IMR-90 (cell line): ENCODE results near the gene MRPS10. TPM values are rescaled to one million over a fixed set of nuclear protein-coding genes. Genes with fewer than 3 reads are reported as not detected.

Experiments used
- ATAC-seq: fragments of 200-7000 bp; cut with Tn5 transposase; 2 replicates; pipeline ENCODE4 v1.9.1; 2020; ENCODE audit warnings: low read depth, mild to moderate bottlenecking, moderate library complexity
- BruUV-seq: library from RNA; stranded (reverse); fragments of 400-500 nt; replicated peaks from 2 replicates; lab custom pipeline; 2021; lab: Mats Ljungman, UMichigan
- CTCF ChIA-PET: fragments of 300-600 bp; formaldehyde crosslinking; extraction: SDS; loops from one replicate; lab custom pipeline; 2021; ENCODE audit warnings: antibody characterized with exemption; lab: Yijun Ruan, JAX
- POLR2A ChIA-PET: fragments of 300-600 bp; sonication (Branson Sonifier 250); formaldehyde crosslinking; loops from one replicate; lab custom pipeline; 2022; ENCODE audit warnings: antibody characterized with exemption; ENCODE audit not compliant: unreplicated experiment; lab: Charles Lee
- DNase-seq: peaks from one replicate; pipeline ENCODE4 v3.0.0; 2013
- H2AFZ ChIP-seq: replicated peaks from 2 replicates; pipeline ENCODE3; 2013; ENCODE audit warnings: low read length, mild to moderate bottlenecking; ENCODE audit not compliant: poor library complexity
- H2AK5ac ChIP-seq: 2 replicates; pipeline ENCODE4 v1.6.1; 2013; ENCODE audit warnings: low read depth, low read length, inconsistent platforms
- H2AK9ac ChIP-seq: replicated peaks from 2 replicates; pipeline ENCODE3; 2013; ENCODE audit warnings: mild to moderate bottlenecking, low read depth, low read length, moderate library complexity; ENCODE audit not compliant: poor library complexity
- H2BK120ac ChIP-seq: 2 replicates; pipeline ENCODE4 v1.6.1; 2013; ENCODE audit warnings: low read depth, low read length, inconsistent platforms
- H2BK15ac ChIP-seq: 3 replicates; pipeline ENCODE4 v1.6.1; 2013; ENCODE audit warnings: low read depth, low read length, inconsistent platforms
- H2BK20ac ChIP-seq: 2 replicates; pipeline ENCODE4 v1.6.1; 2013; ENCODE audit warnings: low read depth, mild to moderate bottlenecking, inconsistent platforms, low read length, moderate library complexity
- H2BK5ac ChIP-seq: 2 replicates; pipeline ENCODE4 v1.6.1; 2013; ENCODE audit warnings: mild to moderate bottlenecking, low read depth, low read length, inconsistent platforms; ENCODE audit not compliant: poor library complexity, severe bottlenecking
- H3K14ac ChIP-seq: replicated peaks from 2 replicates; pipeline ENCODE4 v1.6.1; 2013; ENCODE audit warnings: low read depth, low read length, inconsistent platforms
- H3K18ac ChIP-seq: 2 replicates; pipeline ENCODE4 v1.6.1; 2013; ENCODE audit warnings: low read depth, low read length, control low read depth
- H3K23ac ChIP-seq: 2 replicates; pipeline ENCODE4 v1.6.1; 2013; ENCODE audit warnings: low read depth, low read length, inconsistent platforms
- H3K27ac ChIP-seq: 2 replicates; pipeline ENCODE4 v1.5.1; 2013; ENCODE audit warnings: mild to moderate bottlenecking, control low read depth, low read length; ENCODE audit not compliant: insufficient read depth
- H3K27me3 ChIP-seq: 2 replicates; pipeline ENCODE4 v1.6.1; 2013; ENCODE audit warnings: low read length; ENCODE audit not compliant: control insufficient read depth, insufficient read depth
- H3K36me3 ChIP-seq: 2 replicates; pipeline ENCODE4 v1.6.1; 2013; ENCODE audit warnings: low read length, mixed read lengths; ENCODE audit not compliant: control insufficient read depth, insufficient read depth
- H3K4ac ChIP-seq: 2 replicates; pipeline ENCODE4 v1.6.1; 2013; ENCODE audit warnings: low read depth, low read length, inconsistent platforms
- H3K4me1 ChIP-seq: 2 replicates; pipeline ENCODE4 v1.6.1; 2013; ENCODE audit warnings: low read length, mixed read lengths; ENCODE audit not compliant: control insufficient read depth, insufficient read depth
- H3K4me2 ChIP-seq: 2 replicates; pipeline ENCODE4 v1.6.1; 2013; ENCODE audit warnings: low read depth, mild to moderate bottlenecking, control low read depth, low read length, moderate library complexity
- H3K4me3 ChIP-seq: 2 replicates; pipeline ENCODE4 v1.5.1; 2013; ENCODE audit warnings: low read depth, mild to moderate bottlenecking, control low read depth, low read length, moderate library complexity; ENCODE audit not compliant: insufficient read depth
- H3K56ac ChIP-seq: 2 replicates; pipeline ENCODE4 v1.6.1; 2013; ENCODE audit warnings: low read length, inconsistent platforms; ENCODE audit not compliant: insufficient read depth; ENCODE audit errors: extremely low read depth
- H3K79me1 ChIP-seq, 2 experiments: 2 replicates each; pipeline ENCODE4 v1.6.1; 2013; ENCODE audit warnings: low read length in 2 of 2, inconsistent platforms in 1 of 2, low read depth in 1 of 2
- H3K9ac ChIP-seq: 2 replicates; pipeline ENCODE4 v1.6.1; 2013; ENCODE audit warnings: low read depth, low read length, control low read depth
- H3K9me1 ChIP-seq: 2 replicates; pipeline ENCODE4 v1.6.1; 2013; ENCODE audit warnings: low read length, inconsistent platforms; ENCODE audit not compliant: insufficient read depth
- H3K9me3 ChIP-seq: 2 replicates; pipeline ENCODE4 v1.6.1; 2013; ENCODE audit warnings: low read length; ENCODE audit not compliant: control insufficient read depth, insufficient read depth
- H4K20me1 ChIP-seq: 2 replicates; pipeline ENCODE4 v1.6.1; 2013; ENCODE audit warnings: low read length, inconsistent platforms; ENCODE audit not compliant: insufficient read depth
- H4K5ac ChIP-seq: 2 replicates; pipeline ENCODE4 v1.6.1; 2013; ENCODE audit warnings: mild to moderate bottlenecking, low read depth, low read length, control low read depth
- H4K8ac ChIP-seq, 2 experiments: 2 replicates each; pipeline ENCODE4 v1.6.1; 2013; ENCODE audit warnings: low read depth in 2 of 2, low read length in 2 of 2, control low read depth in 1 of 2, inconsistent platforms in 1 of 2
- H4K91ac ChIP-seq: 2 replicates; pipeline ENCODE4 v1.6.1; 2013; ENCODE audit warnings: low read depth, low read length, inconsistent platforms; ENCODE audit not compliant: insufficient read depth
- BHLHE40 ChIP-seq: fragments of 150-350 bp; IDR thresholded peaks from 2 replicates; pipeline ENCODE4 v1.6.1; 2016; ENCODE audit warnings: mild to moderate bottlenecking, low read depth, low read length
- CEBPB ChIP-seq: IDR thresholded peaks from 2 replicates; pipeline ENCODE4 v1.6.1; 2012; ENCODE audit warnings: low read depth, low read length, improper control_type of control experiment
- CHD1 ChIP-seq: IDR thresholded peaks from 2 replicates; pipeline ENCODE4 v1.6.1; 2012; ENCODE audit warnings: low read depth, low read length, improper control_type of control experiment
- FOS ChIP-seq: fragments of 150-350 bp; IDR thresholded peaks from 2 replicates; pipeline ENCODE4 v1.6.1; 2016; ENCODE audit warnings: low read depth, low read length
- MAFK ChIP-seq: IDR thresholded peaks from 2 replicates; pipeline ENCODE4 v1.6.1; 2012; ENCODE audit warnings: low read depth, low read length, improper control_type of control experiment
- MAZ ChIP-seq: IDR thresholded peaks from 2 replicates; pipeline ENCODE4 v1.6.1; 2012; ENCODE audit warnings: low read depth, mild to moderate bottlenecking, low read length, improper control_type of control experiment, moderate library complexity, borderline replicate concordance
- MXI1 ChIP-seq: IDR thresholded peaks from 2 replicates; pipeline ENCODE4 v1.6.1; 2012; ENCODE audit warnings: low read depth, mild to moderate bottlenecking, low read length, moderate library complexity, borderline replicate concordance
- NFE2L2 ChIP-seq: fragments of 150-350 bp; IDR thresholded peaks from 2 replicates; pipeline ENCODE4 v1.6.1; 2016; ENCODE audit warnings: low read depth, mild to moderate bottlenecking, low read length
- POLR2A ChIP-seq: IDR thresholded peaks from 2 replicates; pipeline ENCODE4 v1.6.1; 2012; ENCODE audit warnings: mild to moderate bottlenecking, low read depth, low read length
- RAD21 ChIP-seq: IDR thresholded peaks from 2 replicates; pipeline ENCODE4 v1.6.1; 2012; ENCODE audit warnings: low read length, improper control_type of control experiment
- RCOR1 ChIP-seq: IDR thresholded peaks from 2 replicates; pipeline ENCODE4 v1.6.1; 2012; ENCODE audit warnings: mild to moderate bottlenecking, low read length, improper control_type of control experiment; ENCODE audit not compliant: insufficient replicate concordance
- RFX5 ChIP-seq: IDR thresholded peaks from 2 replicates; pipeline ENCODE4 v1.8.0; 2012; ENCODE audit warnings: low read depth, mild to moderate bottlenecking, low read length, moderate library complexity
- SMC3 ChIP-seq: fragments of 150-350 bp; IDR thresholded peaks from 2 replicates; pipeline ENCODE4 v1.6.1; 2016; ENCODE audit warnings: low read depth, mild to moderate bottlenecking, antibody characterized with exemption, low read length, moderate library complexity
- WGBS, 2 experiments: methylation state at CpG; one replicate each; pipeline versions ENCODE4 v1.1.5 to v1.1.7; 2013; ENCODE audit warnings: missing lambda C conversion rate in 2 of 2; ENCODE audit not compliant: insufficient read length in 1 of 2; ENCODE audit errors: extremely low coverage in 2 of 2; 5-methylcytosine and 5-hydroxymethylcytosine counted together
- dilution Hi-C: fragments of 300-500 bp; cut with HindIII; formaldehyde crosslinking; loops from one replicate; pipeline ENCODE4 v1.14.3; 2018; ENCODE audit warnings: low sequenced_read_pairs; ENCODE audit not compliant: unreplicated experiment
- in situ Hi-C: fragments of 300-500 bp; cut with MboI; formaldehyde crosslinking; loops from 3 replicates; pipeline ENCODE4 v1.14.3; 2019; ENCODE audit warnings: low sequenced_read_pairs, inconsistent platforms, mixed read lengths
- intact Hi-C: fragments of 100-400 bp; cut with micrococcal nuclease; formaldehyde crosslinking; loops from 2 replicates; pipeline ENCODE4 v1.10.0; 2022
- polyA plus RNA-seq, 3 experiments: library from polyadenylated mRNA; depleted of rRNA; stranded (reverse); fragments of >200 nt; gene quantifications; 2 replicates each; pipeline ENCODE4 v1.2.3, GENCODE V29; 2012; ENCODE audit warnings: low replicate concordance in 1 of 3
- total RNA-seq: library from RNA; depleted of rRNA; stranded (reverse); fragments of >200 nt; gene quantifications from 2 replicates; pipeline ENCODE4 v1.2.3, GENCODE V29; 2012
- TF ChIP-seq, protein P1 (sequence below): fragments of 150-350 bp; IDR thresholded peaks from 2 replicates; pipeline ENCODE4 v1.6.1; 2016; ENCODE audit warnings: low read depth, mild to moderate bottlenecking, low read length, moderate library complexity, borderline replicate concordance
- TF ChIP-seq, protein P2 (sequence below): conservative IDR thresholded peaks from 2 replicates; pipeline ENCODE4 v1.5.1; 2012; ENCODE audit warnings: mild to moderate bottlenecking, low read depth, low read length, improper control_type of control experiment
- TF ChIP-seq, protein P3 (sequence below): fragments of 150-350 bp; IDR thresholded peaks from 2 replicates; pipeline ENCODE4 v1.6.1; 2017; ENCODE audit warnings: mild to moderate bottlenecking, antibody characterized with exemption, low read length, low read depth

Gene MRPS10
- total and polyA plus RNA-seq, 2 of the 4 experiments (the other 2 are of a cell fraction), result 28.5 to 47.0 TPM

DNA sequence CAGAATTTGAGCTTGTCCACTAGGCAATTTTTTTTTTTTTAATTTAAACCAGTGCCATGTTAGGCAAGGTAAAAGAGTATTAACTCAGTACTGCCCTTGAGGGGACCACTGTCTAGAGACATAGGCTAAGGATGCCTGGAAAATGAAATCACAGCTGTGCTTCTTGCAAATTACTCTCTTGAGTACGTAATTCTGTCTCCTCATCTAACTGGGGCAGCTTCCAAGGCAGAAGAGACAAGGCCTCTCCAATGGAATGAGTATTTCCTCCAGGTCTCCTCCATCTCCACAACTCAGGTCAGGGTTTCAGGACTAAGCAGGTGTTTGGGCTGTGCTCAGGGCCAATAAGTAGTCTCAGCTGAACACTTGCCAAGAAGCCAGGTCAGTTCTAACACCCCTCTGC, 33.8 kb upstream of the MRPS10 start:
- TF ChIP-seq RAD21 (no peak), MAZ (no peak), NFE2L2 (no peak), FOS (no peak), CEBPB (no peak), SMC3 (no peak), CHD1 (no peak), MXI1 (no peak), RFX5 (no peak), POLR2A (no peak), RCOR1 (no peak), BHLHE40 (no peak), MAFK (no peak)
- TF ChIP-seq, protein P1, sequence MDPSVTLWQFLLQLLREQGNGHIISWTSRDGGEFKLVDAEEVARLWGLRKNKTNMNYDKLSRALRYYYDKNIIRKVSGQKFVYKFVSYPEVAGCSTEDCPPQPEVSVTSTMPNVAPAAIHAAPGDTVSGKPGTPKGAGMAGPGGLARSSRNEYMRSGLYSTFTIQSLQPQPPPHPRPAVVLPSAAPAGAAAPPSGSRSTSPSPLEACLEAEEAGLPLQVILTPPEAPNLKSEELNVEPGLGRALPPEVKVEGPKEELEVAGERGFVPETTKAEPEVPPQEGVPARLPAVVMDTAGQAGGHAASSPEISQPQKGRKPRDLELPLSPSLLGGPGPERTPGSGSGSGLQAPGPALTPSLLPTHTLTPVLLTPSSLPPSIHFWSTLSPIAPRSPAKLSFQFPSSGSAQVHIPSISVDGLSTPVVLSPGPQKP, result no peak
- TF ChIP-seq, protein P2, sequence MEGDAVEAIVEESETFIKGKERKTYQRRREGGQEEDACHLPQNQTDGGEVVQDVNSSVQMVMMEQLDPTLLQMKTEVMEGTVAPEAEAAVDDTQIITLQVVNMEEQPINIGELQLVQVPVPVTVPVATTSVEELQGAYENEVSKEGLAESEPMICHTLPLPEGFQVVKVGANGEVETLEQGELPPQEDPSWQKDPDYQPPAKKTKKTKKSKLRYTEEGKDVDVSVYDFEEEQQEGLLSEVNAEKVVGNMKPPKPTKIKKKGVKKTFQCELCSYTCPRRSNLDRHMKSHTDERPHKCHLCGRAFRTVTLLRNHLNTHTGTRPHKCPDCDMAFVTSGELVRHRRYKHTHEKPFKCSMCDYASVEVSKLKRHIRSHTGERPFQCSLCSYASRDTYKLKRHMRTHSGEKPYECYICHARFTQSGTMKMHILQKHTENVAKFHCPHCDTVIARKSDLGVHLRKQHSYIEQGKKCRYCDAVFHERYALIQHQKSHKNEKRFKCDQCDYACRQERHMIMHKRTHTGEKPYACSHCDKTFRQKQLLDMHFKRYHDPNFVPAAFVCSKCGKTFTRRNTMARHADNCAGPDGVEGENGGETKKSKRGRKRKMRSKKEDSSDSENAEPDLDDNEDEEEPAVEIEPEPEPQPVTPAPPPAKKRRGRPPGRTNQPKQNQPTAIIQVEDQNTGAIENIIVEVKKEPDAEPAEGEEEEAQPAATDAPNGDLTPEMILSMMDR, result no peak
- TF ChIP-seq, protein P3, sequence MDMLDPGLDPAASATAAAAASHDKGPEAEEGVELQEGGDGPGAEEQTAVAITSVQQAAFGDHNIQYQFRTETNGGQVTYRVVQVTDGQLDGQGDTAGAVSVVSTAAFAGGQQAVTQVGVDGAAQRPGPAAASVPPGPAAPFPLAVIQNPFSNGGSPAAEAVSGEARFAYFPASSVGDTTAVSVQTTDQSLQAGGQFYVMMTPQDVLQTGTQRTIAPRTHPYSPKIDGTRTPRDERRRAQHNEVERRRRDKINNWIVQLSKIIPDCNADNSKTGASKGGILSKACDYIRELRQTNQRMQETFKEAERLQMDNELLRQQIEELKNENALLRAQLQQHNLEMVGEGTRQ, result no peak

More for the DNA sequence above, 33.8 kb upstream of the MRPS10 start:
- Histone ChIP-seq H3K27me3 (no peaks in the 10 kb centered on the region), H4K5ac (no peak overlapping the region), H2AK5ac (no peak overlapping the region), H3K36me3 (peaks cover 56% of the 10 kb centered on the region), H3K4me3 (no peak overlapping the region), H3K18ac (no peak overlapping the region), H3K56ac (no peak overlapping the region), H3K4ac (no peak overlapping the region), H3K4me2 (no peak overlapping the region), H4K8ac (no peak overlapping the region), H4K91ac (no peak overlapping the region), H3K9ac (no peak overlapping the region), H3K9me1 (peaks cover 20% of the 10 kb centered on the region), H3K27ac (no peak overlapping the region), H2AK9ac (no peak overlapping the region), H2BK20ac (no peak overlapping the region), H2BK5ac (no peak overlapping the region), H2BK15ac (no peak overlapping the region), H3K14ac (no peak overlapping the region), H2AFZ (no peak overlapping the region), H3K23ac (no peak overlapping the region), H3K9me3 (no peaks in the 10 kb centered on the region), H3K4me1 (peaks cover 10% of the 10 kb centered on the region), H3K79me1 (peaks cover 0 to 19% of the 10 kb centered on the region in 2 experiments; a peak in 1 of 4 replicates), H4K20me1 (no peaks in the 10 kb centered on the region), H2BK120ac (no peak overlapping the region)
- in situ Hi-C loops, result no loop called here
- ATAC-seq (peak; percentile 37; the same call in 1 of the 2 replicates), DNase-seq (peak; percentile 58)
- ChIA-PET CTCF (interaction anchor here (0.6 kb wide), 1 partner anchor 84 kb away, joined by 6 read pairs; no protein-coding TSS in a partner anchor), POLR2A (no interaction called here)
- no CpG with 5 or more reads among the region's 1 CpG for WGBS, 2 experiments
- dilution Hi-C loops, result no loop called here
- intact Hi-C loops, result no loop called here
- BruUV-seq, result no TSS peak
